HG03097 (cell line): ENCODE data around the gene MYMK.

ENCODE experiments used
- ATAC-seq: cut with Tn5 transposase; IDR thresholded peaks from one replicate; pipeline ENCODE4 v1.9.1; 2021; ENCODE audit not compliant: unreplicated experiment, low FRiP score

The MYMK gene

DNA sequence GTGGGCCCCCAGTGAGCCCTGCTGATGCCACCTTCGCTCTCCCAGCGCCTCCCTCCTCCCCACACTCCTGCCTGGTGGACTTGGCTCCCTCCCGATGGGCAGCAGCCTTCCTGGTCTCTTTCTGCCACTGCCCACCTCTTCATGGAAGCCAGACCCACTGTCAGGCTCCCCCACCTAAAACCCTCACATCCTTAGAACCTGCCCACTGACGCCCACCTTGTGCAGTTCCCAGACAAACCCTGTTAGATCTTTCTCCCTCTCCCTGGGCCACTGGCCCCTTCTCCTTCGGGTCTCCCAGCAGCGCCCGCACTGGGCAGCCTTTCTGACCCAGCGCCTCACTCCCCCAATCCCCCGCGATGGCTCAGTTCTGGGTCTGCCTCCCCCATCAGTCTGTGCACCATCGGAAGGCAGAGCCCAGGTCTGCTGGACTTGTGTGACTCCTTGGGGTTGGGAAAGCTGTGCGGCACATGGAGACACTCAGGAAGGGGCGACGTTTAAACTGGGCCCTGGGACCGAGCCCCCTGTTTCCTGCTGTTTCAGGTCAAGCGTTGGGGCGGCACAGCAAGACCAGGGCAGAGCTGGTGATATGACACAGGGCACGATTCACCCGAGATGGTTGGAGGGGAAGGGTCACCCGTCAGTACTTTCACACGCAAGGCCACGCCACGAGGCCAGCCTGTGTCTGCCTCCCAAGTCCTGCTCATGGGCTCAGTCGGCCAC lies 17.4 kb downstream of the MYMK start:
- no peak for ATAC-seq

DNA sequence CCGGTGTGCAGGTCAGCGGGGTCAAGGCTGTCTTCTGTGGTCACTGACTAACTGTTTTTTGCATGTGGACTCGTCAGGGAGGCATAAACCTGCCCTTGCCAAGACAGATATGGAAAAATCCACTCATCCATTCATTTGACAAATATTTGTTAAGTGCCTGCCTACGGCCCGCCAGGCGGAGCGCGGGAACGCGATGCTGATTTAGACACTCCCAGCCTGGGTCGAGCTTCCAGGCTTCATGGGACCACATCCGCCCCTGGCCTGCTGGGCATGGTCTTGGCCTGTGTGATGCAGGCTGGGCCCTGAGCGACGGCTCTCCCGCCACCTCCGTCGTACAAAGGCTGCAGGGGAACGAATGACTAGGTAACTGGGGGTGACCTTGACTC lies 18.1 kb downstream of the MYMK start:
- no peak for ATAC-seq

GRCh38 chr9:133505901-133506652 lies 18.7 kb downstream of the MYMK start:
- no peak for ATAC-seq

GRCh38 chr9:133505186-133505830 lies 19.5 kb downstream of the MYMK start:
- no peak for ATAC-seq

DNA sequence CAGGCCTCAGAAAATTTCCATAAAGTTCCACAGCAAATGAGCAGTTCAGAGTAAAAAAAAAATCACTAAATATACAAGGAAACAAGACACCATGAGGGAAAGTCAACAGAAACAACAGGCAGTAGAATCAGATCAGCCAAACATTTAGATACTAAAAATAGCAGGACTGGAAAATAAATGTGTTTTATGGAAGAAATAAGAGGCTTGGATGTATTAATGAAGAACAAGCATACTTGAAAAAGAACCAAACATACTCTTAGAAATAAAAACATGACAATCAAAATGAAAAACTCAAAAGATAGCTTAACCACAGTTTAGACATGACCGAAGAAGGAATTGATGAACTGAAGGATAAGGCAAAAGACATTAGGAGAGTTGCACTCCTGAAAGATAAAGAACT lies 22.6 kb downstream of the MYMK start:
- no peak for ATAC-seq

GRCh38 chr9:133499892-133500270 lies 24.9 kb downstream of the MYMK start:
- no peak for ATAC-seq

GRCh38 chr9:133499132-133499891 lies 25.4 kb downstream of the MYMK start:
- no peak for ATAC-seq

DNA sequence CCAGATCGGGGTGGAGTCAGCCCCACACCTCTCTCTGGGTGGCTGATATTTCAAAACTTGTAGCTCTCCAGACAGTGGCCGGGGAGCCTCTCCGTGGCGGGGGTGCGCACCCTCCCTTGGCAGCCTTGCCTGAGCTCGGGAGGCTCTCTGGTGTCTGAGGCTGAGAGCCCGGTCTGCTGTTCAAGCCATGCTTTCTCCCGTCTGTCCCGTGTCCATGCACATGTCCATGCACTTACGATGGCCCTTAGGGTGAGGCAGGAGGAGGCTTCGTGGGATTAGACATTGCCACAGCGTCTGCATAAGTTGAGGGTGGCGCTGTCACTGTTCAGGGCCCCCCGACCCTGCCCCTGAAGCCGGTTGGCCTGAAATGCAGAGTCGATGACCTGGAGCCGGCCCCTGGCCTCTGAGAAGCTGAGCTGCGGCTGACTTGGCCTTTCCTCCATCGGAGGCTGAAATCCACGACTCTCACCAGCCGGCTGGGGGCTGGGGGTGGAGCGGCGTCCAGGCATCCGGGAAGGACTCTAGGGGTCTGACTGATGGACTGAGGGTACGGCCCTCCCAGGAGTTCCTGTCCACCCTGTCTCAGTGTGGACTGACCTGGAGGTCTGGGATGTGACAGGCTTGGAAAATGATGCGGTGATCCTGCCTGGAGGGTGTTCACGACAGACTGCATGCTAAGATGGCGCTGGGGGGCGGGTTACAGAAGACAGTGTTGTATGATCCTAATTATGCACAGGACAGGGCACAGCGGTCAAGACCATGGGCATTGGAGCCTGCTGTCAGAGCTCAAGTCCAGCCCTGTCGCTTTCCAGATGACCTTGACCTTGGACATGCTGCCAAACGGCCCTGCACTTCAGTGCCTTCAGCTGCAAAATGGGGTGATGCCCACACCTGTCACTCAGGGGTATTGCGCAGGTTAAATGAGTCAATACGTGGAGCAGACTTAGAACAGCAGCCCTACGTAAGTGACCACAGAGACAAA lies 27.6 kb downstream of the MYMK start:
- no peak for ATAC-seq

DNA sequence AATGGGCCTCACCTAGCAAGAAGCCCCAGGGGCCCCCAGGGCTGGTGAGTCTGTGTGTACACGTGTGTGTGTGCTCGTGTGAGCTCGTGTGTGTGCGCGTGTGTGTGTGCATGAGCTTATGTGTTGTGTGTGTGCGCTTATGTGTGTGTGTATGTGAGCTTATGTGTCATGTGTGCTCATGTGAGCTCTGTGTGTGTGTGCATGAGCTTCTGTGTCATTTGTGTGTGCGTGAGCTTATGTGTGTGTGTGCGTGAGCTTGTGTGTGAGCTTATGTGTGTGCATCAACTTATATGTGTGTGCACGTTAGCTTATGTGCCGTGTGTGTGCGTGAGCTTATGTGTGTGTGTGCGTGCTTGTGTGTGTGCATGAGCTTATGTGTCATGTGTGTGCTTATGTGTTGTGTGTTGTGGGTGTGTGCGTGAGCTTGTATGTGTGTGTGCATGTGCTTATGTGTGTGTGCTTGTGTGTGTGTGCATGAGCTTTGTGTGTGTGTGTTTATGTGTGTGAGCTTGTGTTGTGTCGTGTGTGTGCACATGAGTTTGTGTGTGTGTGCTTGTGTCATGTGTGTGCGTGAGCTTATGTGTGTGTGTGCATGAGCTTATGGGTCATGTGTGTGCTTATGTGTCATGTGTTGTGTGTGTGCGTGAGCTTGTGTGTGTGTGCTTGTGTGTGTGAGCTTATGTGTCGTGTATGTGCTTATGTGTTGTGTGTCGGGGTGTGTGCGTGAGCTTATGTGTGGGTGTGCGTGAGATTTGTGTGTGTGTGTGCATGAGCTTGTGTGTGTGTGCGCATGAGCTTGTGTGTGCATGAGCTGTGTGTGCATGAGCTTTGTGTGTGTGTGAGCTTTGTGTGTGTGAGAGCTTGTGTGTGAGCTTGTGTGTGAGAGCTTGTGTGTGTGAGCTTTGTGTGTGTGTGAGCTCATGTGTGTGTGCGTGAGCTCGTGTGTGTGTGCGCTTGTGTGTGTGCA lies 29.1 kb downstream of the MYMK start:
- no peak for ATAC-seq

- ATAC-seq: no peak
These were observed 30.0 kb downstream of the MYMK start for GRCh38 chr9:133494636-133495326.

- no peak for ATAC-seq
These were observed 30.8 kb downstream of the MYMK start for GRCh38 chr9:133493845-133494540.

GRCh38 chr9:133493428-133493827 lies 31.3 kb downstream of the MYMK start:
- ATAC-seq: no peak

GRCh38 chr9:133492061-133493021 lies 32.4 kb downstream of the MYMK start:
- no peak for ATAC-seq

GRCh38 chr9:133491656-133491925 lies 33.2 kb downstream of the MYMK start:
- ATAC-seq: no peak

DNA sequence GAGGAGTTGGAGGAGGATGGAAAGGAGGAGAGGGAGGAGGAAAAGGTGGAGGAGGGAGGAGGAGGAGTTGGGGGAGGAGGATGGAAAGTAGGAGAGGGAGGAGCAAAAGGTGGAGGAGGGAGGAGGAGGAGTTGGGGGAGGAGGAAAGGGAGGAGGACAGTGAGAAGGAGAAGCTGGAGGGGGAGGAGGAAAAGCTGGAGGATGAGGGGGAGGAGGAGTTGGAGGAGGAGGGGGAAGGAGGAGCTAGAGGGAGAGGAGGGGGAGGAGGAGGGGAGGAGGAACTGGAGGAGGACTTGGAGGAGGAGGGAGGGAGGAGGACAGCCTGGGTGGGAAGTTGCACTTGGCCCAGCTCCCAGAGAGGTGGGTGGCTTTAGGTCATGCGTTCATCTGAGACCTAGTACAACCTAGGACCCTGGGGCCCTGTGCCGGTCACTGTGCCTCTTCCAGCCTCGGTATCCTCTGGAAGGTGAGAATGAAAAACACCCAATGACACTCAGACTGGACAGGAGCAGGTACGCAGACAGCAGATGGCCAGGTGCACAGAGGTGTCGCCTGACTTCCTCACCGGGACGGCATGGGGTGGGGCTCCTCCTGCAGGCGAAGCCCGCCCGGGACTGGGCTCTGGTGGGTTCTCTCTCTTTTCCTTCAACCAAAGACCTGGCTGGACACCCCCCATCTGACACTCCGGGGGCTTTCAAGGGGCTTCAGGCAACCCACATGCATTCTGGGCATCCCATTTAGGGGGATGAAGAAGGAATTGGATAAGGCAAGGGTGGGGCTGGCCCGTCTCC lies 33.7 kb downstream of the MYMK start:
- no peak for ATAC-seq

GRCh38 chr9:133490201-133490681 lies 34.5 kb downstream of the MYMK start:
- ATAC-seq: no peak
